Muscle layer of duodenum (tissue), 2 donors: ENCODE measurements around the gene MORN2.

Source experiments
- H3K27ac ChIP-seq: one replicate; pipeline ENCODE4 v1.7.0; 2013; ENCODE audit warnings: mild to moderate bottlenecking, low read length
- H3K27me3 ChIP-seq: one replicate; pipeline ENCODE4 v1.7.0; 2013; ENCODE audit warnings: low read depth, mild to moderate bottlenecking, control low read depth, low read length
- H3K36me3 ChIP-seq, 2 donors: one replicate each; pipeline ENCODE4 v1.7.0; 2013; ENCODE audit warnings: low read length in 2 of 2, control low read depth in 1 of 2, mild to moderate bottlenecking in 1 of 2; ENCODE audit not compliant: insufficient read depth in 2 of 2, control insufficient read depth in 1 of 2
- H3K4me1 ChIP-seq, 2 donors: one replicate each; pipeline ENCODE4 v1.7.0; 2013; ENCODE audit warnings: low read length in 2 of 2, mild to moderate bottlenecking in 2 of 2, control low read depth in 1 of 2, moderate library complexity in 1 of 2; ENCODE audit not compliant: insufficient read depth in 2 of 2, control insufficient read depth in 1 of 2
- H3K4me3 ChIP-seq, 2 donors: one replicate each; pipeline ENCODE4 v1.7.0; 2013; ENCODE audit warnings: low read length in 2 of 2, low read depth in 1 of 2, mild to moderate bottlenecking in 1 of 2
- H3K9me3 ChIP-seq, 2 donors: one replicate each; pipeline ENCODE4 v1.7.0; 2013; ENCODE audit warnings: low read length in 2 of 2, control low read depth in 1 of 2, mild to moderate bottlenecking in 1 of 2; ENCODE audit not compliant: control insufficient read depth in 1 of 2
- donor health status: healthy.

MORN2 gene

DNA sequence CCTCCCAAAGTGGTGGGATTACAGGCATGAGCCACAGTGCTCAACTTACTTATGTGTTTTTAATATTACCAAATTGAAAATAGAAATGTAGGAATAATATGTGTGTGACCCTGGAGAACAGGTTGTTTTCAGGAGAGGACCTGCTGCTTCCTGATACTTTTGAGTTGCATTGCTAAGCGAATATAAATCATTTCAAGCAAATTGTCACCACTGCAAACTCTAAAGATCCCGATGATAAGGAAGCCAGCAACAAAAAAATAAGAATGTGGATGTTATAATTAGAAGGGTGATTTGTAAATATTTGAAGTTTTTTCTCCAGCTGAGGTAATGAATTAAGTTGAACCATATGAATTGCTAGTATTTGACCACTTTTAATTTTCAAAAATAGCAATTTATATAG lies 54.8 kb downstream of the MORN2 start:
- Histone ChIP-seq H3K27ac (no peak overlapping the region), H3K36me3 (no peaks in the 10 kb centered on the region), H3K4me1 (no peaks in the 10 kb centered on the region), H3K9me3 (no peaks in the 10 kb centered on the region), H3K27me3 (no peaks in the 10 kb centered on the region), H3K4me3 (no peak overlapping the region)
